ENCODE data around the gene MRPL50. TPM values are rescaled to one million over a fixed set of nuclear protein-coding genes. Genes with fewer than 3 reads are reported as not detected.

Gene MRPL50
- 10 to 100 TPM; 20.1 to 28.3 (median 22.9) TPM for polyA plus RNA-seq (ENCODE audit: insufficient read depth in 1 of 5, insufficient read length in 5 of 5, low replicate concordance in 1 of 5)
- long read RNA-seq, donor 1, transcript MRPL50-201 (2 exons, 3,332 nt): major isoform, 31 of 31 reads
- long read RNA-seq, donor 1, partial matches to known transcripts: 0 of 31 reads
- long read RNA-seq, donor 1, other reads (novel, unspliced or antisense): 0 of 31 reads
- long read RNA-seq, donor 2, transcript MRPL50-201 (2 exons, 3,332 nt): major isoform, 18 of 18 reads
- long read RNA-seq, donor 2, partial matches to known transcripts: 0 of 18 reads
- long read RNA-seq, donor 2, other reads (novel, unspliced or antisense): 0 of 18 reads
- long read RNA-seq, donor 3, transcript MRPL50-201 (2 exons, 3,332 nt): major isoform, 25 of 35 reads
- long read RNA-seq, donor 3, partial matches to known transcripts: 10 of 35 reads
- long read RNA-seq, donor 3, other reads (novel, unspliced or antisense): 0 of 35 reads
- long read RNA-seq, donor 4, transcript MRPL50-201 (2 exons, 3,332 nt): major isoform, 16 of 16 reads
- long read RNA-seq, donor 4, partial matches to known transcripts: 0 of 16 reads
- long read RNA-seq, donor 4, other reads (novel, unspliced or antisense): 0 of 16 reads
- long read RNA-seq, donor 5, transcript MRPL50-201 (2 exons, 3,332 nt): major isoform, 64 of 64 reads
- long read RNA-seq, donor 5, partial matches to known transcripts: 0 of 64 reads
- long read RNA-seq, donor 5, other reads (novel, unspliced or antisense): 0 of 64 reads
- long read RNA-seq, donor 6, transcript MRPL50-201 (2 exons, 3,332 nt): major isoform, 16 of 16 reads
- long read RNA-seq, donor 6, partial matches to known transcripts: 0 of 16 reads
- long read RNA-seq, donor 6, other reads (novel, unspliced or antisense): 0 of 16 reads
- long read RNA-seq, donor 7, transcript MRPL50-201 (2 exons, 3,332 nt): major isoform, 14 of 14 reads
- long read RNA-seq, donor 7, partial matches to known transcripts: 0 of 14 reads
- long read RNA-seq, donor 7, other reads (novel, unspliced or antisense): 0 of 14 reads
- long read RNA-seq, donor 8, transcript MRPL50-201 (2 exons, 3,332 nt): major isoform, 21 of 21 reads
- long read RNA-seq, donor 8, partial matches to known transcripts: 0 of 21 reads
- long read RNA-seq, donor 8, other reads (novel, unspliced or antisense): 0 of 21 reads

GRCh38 chr9:101398068-101398929, at the start of gene MRPL50, which contains the start of gene ZNF189:
MRPL50 (minus strand) TSS chr9:101398618; CDS start chr9:101398592, 26 bp downstream.
ZNF189 (plus strand) TSS chr9:101398851; CDS start chr9:101399157, 306 bp downstream.
- DNase-seq: peak; percentile 98 to 99

- no peak for DNase-seq
These were observed 48.3 kb upstream of the MRPL50 start for GRCh38 chr9:101446732-101447131.

- no peak for DNase-seq
These were observed 47.1 kb upstream of the MRPL50 start for GRCh38 chr9:101445353-101446029.

GRCh38 chr9:101443364-101443771, 45.0 kb upstream of the MRPL50 start:
- DNase-seq: no peak

DNA sequence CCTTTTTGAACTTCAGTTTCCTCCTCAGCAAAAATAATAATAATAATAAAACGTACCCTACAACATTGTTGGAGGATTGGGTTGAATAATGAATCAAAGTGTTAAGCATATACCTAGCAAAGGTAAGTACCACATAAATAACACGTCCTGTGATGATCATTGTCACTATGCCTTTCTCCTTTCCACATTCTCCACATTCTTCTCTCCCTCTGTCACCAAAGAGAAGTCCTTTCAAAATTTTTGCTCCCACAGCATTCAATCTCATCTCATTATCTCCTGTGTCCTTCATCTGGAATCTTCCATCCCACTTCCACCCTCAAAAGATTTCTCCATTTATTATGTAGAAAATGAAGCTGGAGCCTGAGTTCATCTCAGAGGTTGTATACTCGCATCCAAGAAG, 44.3 kb upstream of the MRPL50 start:
- no peak for DNase-seq

DNA sequence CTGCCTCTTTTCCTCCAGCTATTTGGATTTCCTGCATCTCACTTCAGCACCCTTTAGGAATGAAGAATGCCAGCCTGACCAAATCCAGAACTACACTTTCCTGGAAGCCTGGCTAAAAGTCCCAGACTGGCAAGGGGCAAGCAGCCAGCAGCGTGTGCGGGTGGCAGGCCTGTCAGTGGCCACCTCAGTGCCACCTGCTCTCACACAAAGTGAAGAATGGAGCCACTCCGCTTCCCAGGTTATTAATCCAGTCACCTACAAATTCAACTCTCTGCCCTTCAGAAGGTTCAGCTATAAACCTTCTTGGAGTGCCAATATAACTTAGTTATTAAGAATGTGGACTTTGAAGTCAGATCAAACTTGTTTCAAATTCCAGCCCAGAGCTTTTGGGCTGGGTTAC, 43.9 kb upstream of the MRPL50 start:
- DNase-seq: no peak

DNA sequence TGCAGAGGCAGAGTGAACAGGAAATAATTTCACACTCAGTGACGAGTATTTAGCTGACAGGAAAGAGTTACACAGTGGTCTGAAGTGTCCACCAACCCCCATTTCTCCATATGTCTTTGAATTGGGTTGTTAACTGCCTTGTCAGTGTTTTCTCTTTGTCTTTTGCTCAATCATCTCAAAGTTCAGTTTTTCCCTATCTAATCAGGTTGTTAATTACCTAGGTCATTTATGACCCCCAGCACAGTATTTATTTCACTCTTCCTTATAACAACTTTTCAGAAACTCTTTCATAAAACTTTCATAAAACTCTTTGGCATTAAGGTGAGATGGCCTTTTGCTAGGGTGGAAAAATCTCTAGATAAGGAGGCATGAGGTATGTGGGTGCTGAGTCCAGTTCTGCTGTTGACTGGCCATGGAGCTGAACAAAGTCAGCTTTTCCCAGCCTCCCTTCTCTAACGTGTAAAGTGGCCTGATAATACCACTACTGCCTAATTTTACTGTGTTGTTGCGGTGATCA, 42.4 kb upstream of the MRPL50 start:
- no peak for DNase-seq

DNA sequence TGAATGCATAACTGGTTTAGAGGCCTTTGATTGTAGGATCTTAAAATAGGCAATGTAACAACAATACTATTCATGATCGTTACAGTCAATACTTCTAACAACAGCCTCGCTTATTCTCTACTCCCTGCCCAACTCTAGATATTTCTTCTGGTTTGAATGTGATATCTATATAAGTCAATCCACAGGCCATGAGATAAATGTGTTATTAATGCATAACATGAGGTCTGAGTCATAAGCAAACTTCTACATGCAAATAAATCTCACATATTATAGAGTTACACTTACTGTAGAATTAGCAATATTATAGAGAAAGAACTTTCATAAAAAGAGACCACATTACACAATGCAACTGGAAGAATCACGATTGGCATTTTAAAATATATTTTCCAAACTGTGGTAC, 40.1 kb upstream of the MRPL50 start:
- DNase-seq: no peak

DNA sequence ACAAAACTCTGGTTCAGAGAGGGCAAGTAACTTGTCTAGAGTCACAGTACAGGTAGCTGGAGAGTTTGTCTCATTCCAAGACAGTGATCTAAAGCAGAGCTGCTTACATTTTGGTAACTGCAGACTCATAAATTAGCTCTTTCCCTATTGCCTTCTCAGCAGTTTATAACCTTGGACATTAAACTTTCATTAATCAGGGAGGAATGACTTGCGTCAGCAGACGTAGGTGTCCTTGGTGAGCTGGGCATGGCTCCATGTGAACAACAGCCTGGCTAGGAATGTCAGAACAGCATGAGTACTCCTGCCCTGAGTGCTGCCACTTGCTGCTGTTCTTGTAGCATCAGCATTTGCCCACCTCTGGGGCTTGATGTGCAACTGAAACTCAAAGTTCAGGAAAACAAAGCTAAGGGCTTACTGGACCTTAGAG, 39.4 kb upstream of the MRPL50 start:
- no peak for DNase-seq

DNA sequence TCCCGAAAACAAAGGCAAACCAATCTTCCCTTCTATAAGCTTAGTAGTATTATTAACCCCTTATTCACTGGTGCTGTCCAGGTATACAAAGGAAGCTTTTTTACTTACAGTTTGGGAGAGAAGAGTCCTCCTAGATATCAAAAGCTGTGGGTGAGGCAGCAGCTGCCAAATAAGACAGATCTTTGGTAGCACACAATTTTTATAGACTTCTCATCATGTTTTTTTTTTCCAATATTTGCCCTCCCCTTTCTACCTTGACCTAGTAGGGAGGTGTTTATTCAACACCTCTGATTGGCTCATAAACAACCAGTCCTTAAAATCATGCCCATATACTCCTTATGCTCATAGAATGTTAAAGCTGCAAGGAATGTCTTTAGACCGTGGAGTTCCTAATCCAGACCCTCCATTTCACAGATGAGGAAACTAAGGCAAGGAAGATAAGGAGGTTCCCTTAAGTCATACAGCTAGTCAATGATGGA, 37.2 kb upstream of the MRPL50 start, which contains the start of gene ALDOB:
Gene ALDOB (minus strand): TSS at position 174 of the 479 bp plus-strand sequence. CDS start 4,887 bp downstream, outside the sequence.
- DNase-seq: no peak

GRCh38 chr9:101434998-101435397, 36.6 kb upstream of the MRPL50 start:
- DNase-seq: peak in 1 of 2 donors; percentile 1

DNA sequence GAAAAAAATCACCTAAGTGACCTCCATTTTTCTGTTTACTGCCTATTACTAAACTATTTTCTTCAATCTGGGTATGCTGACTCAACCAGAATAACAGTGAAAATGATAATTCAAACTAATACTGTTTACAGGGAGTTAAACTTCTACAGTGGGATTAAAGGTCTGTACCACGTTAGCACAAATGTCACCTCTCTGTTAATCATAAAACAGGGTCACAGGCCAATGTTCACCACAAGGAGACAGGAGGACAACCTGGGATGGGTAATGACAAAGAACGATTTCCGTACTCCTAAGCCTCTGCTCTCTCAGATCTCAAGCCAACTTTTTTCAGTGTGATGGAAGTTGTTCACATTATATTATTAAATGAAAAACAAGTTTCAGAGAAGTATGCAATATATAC, 34.8 kb upstream of the MRPL50 start:
- DNase-seq: no peak

DNA sequence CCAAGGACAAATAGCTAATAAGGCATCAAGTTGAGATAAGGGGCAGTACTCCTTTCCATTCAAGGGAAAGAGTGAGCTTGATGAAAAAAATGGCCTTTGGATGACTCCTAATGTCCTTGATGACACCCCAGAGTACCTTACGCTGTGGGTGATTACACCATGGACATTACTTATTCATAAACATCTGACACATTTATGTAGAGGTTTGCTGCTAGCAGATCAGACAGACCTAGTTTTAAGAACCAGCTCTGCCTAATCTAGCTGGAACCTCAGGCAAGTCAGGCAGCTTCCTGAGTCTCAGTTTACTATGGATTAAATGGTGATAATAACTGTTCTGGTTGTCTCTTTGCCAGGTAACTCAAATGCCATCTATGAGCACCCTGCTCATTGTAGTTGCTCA, 34.3 kb upstream of the MRPL50 start:
- DNase-seq: no peak

DNA sequence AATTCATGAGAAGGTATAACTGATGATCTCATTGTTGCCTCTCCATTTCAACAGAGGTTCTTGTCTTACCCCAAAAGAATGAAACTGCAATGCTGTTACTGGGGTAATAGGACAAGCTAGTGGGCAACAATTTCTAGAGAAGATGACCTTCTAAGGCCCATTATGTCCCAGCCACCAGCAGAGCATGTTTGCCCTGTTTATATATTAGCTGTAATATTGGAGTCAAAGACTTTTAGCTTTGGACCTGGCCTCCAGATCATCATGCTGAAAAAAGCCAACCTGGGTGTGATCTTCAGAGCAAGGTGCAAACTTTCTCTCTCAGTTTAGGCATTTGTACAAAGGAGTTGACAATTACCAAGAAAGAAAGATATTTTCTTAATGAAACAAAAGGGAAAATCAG, 33.8 kb upstream of the MRPL50 start:
- DNase-seq: no peak

DNA sequence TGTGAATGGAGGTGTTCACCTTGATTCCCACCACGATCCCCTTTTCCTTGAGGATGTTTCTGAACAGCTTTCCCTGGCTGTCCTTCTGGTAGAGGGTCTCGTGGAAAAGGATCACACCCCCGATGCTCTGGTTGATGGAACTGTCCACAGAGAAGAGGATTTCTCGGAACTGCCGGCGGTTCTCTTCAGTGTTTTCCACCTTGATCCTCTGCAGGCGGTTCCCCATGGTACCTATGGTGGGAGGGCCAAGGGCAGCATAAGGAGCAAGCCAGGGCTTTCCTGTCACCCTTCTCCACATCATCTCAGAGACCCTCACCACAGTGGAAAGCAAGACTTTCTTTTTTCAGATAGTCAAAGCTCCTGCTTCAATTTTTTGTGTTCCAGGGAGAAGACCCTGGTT, 31.3 kb upstream of the MRPL50 start:
- no peak for DNase-seq

GRCh38 chr9:101428909-101429308, 30.5 kb upstream of the MRPL50 start:
- DNase-seq: no peak

DNA sequence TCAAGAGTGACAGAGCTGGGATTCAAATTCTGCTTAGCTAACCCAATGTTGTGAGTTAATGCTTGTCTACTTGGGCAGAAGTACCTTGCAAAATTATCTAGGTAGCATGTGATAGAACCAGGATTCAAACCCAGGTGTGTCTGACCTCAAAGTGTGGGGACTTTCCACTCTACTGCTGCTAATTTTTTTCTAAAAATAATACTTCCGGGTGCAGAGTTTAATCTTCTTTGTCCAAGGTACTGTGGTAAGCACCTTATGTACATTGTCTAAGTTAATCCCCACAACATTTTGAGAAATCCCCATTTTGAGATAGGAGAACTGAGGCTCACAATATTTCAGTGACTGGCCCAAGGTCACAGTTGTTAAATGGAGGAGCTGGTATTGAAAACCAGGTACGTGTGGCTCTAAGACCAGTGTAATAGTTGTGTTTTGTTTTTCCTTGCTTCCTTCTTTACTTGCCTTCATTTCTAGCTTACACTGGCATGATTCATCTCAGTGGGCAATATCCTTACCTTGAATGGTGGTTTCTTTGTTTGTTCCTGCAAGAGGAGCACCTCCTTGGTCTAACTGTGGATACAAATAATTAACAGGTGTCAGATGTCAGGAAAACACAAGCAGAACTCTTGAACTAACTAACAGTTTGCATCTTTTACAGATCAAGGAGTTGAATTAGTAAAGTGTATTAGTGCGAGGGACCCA, 29.7 kb upstream of the MRPL50 start:
- no peak for DNase-seq

DNA sequence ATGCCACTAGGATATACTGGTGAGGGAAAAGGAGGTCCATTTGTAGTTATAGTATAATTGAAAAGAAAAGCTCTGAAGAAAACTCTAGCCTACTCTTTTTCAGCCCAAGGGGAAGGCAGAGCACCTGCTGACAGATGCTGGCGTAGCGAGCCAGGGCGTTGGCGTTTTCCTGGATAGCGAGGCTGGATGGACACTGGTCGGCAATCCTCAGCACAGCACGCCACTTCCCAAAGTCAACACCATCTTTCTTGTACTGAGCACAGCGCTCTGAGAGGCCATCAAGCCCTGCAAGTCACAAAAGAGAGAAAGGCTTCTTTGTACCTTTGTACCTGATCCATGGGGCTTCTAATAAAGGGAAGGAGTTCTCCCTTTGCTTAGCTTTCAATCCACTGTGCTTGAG, 28.9 kb upstream of the MRPL50 start:
- DNase-seq: no peak

GRCh38 chr9:101421653-101422065, 23.2 kb upstream of the MRPL50 start:
- peak in 1 of 2 donors; percentile 5 for DNase-seq

Data from right lung (tissue), 10 donors.